Measurements from ENCODE around the gene NEURL4. TPM values are rescaled to one million over a fixed set of nuclear protein-coding genes. Genes with fewer than 3 reads are reported as not detected.

NEURL4 gene
- total and polyA plus RNA-seq, 7 donors: 20.7 to 53.8 (median 26.8) TPM

DNA sequence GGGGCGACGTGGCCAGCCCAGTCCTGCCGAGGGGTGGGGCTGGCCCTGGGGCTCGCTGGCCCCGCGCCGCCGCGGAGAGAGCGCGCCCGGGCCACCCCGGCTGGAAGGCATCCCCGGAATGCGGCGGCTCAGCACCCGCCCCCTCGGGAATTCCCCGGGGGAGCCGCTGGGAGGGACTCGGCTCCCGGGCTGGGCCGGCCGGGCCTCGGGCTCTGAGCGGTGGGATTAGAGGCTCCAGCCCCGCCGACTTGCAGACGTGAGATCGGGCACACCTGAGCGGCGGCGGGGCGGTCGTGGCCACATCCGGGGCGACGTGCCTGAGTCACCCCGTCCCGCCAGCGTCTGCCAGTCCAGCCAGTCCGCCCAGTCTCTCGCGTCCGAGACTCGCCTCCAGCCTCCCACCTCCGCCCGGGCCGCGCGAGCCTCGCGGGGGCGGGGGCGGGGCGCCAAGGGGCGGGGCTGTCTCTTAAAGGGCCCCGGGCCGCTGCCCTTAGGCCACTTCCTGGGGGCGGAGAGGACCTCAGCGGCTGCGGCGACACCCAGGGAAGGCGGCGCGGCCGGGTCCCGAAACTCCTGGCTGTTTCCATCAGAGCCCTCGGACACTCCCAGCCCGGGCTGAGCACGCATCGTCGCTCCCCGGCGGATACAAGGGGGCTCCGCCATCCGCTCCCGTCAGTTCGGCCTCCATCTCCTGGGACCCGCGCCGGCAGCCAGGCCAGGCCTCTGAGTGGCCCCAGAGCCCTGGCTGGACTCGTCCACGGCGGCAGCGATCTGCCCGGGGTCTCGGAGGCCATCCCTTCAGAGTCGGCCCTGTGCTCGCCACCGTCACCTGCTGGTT, 22.7 kb upstream of the NEURL4 start, which contains the start of gene KCTD11:
Gene KCTD11 (plus strand): TSS at position 498 of the 838 bp plus-strand sequence.
- TF ChIP-seq, protein P1, sequence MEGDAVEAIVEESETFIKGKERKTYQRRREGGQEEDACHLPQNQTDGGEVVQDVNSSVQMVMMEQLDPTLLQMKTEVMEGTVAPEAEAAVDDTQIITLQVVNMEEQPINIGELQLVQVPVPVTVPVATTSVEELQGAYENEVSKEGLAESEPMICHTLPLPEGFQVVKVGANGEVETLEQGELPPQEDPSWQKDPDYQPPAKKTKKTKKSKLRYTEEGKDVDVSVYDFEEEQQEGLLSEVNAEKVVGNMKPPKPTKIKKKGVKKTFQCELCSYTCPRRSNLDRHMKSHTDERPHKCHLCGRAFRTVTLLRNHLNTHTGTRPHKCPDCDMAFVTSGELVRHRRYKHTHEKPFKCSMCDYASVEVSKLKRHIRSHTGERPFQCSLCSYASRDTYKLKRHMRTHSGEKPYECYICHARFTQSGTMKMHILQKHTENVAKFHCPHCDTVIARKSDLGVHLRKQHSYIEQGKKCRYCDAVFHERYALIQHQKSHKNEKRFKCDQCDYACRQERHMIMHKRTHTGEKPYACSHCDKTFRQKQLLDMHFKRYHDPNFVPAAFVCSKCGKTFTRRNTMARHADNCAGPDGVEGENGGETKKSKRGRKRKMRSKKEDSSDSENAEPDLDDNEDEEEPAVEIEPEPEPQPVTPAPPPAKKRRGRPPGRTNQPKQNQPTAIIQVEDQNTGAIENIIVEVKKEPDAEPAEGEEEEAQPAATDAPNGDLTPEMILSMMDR (IDR thresholded peaks at IDR 0.05): peak; percentile 65
- intact Hi-C loops (cut with DNase I): loop anchor here (2.0 to 5.0 kb wide), 5 partner anchors 40 to 210 kb away; partner anchors contain the start of genes FGF11 (in 2 of the 2), PLSCR3 (in 1 of the 2), SENP3 (in 1 of the 2) and TMEM102 (in 1 of the 2)
- no peaks in the 10 kb centered on the region for H3K27me3 ChIP-seq (ENCODE audit: insufficient read depth in 3 of 3, low read length in 2 of 3)
- H3K9me3 ChIP-seq: no peaks in the 10 kb centered on the region
- 0 to 1% (median 1%) methylated on average over 57 to 91 of the region's 91 CpGs for WGBS, 3 donors
- ATAC-seq (peak; percentile 75 to 80 (median 78)), DNase-seq (peak; percentile 94 to 95)
- H3K4me1 ChIP-seq: peaks cover 51% of the 10 kb centered on the region
- H3K36me3 ChIP-seq (ENCODE audit: insufficient read depth in 1 of 2, low read depth in 1 of 2): no peaks in the 10 kb centered on the region
- H3K27ac ChIP-seq: peak within 1 kb of the TSS; percentile 100
- H3K4me3 ChIP-seq: peak within 1 kb of the TSS; percentile 98

DNA sequence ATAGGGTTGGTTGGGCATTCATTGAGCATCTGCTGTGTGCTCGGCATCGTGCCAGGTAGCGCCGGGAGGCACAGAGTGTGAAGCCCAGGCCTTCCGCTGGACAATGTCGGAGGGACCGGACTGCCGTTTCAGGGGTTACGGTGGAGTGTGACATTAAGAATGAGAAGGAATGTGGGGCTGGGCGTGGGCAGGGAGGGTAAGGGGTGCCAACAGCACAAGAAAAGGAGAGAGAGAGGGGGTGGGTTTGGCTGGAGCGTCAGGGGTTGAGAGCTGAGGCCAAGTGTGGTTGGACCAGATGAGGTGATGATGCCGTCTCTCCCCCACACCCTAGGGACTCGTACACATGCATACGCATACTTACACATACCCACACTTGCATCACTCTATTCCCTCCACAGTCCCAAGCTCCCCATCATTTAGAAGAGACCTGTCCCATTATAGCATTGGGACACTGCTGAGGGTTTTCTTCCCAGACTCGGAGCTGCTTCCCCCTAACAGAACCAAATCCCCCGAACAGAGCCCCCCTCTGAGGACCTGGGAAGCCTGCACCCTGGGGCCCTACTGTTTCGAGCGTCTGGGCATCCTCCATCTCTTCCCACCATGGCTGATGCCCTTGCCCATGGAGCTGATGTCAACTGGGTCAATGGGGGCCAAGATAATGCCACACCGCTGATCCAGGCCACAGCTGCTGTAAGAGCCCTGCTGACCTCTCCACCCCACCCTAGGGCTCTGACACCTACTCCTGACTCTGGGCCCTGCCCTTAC, 19.5 kb upstream of the NEURL4 start:
- Histone ChIP-seq H3K4me1 (peaks cover 43% of the 10 kb centered on the region), H3K4me3 (peak overlapping the region; percentile 98), H3K27me3 (ENCODE audit: insufficient read depth in 3 of 3, low read length in 2 of 3) (no peaks in the 10 kb centered on the region), H3K36me3 (ENCODE audit: insufficient read depth in 1 of 2, low read depth in 1 of 2) (no peaks in the 10 kb centered on the region), H3K9me3 (no peaks in the 10 kb centered on the region), H3K27ac (peak overlapping the region; percentile 100)
- ATAC-seq: no peak
- TF ChIP-seq, protein P1 (IDR thresholded peaks at IDR 0.05): no peak
- intact Hi-C loops (cut with DNase I): loop anchor here (5.0 to 10.0 kb wide), 3 partner anchors 66 to 84 kb away; partner anchors contain the start of genes CLDN7 (in 1 of the 2) and SLC2A4 (in 1 of the 2)
- 31 to 39% (median 37%) methylated on average over 19 of the region's 19 CpGs for WGBS, 3 donors
- DNase-seq: peak in 1 of 2 donors; percentile 75

DNA sequence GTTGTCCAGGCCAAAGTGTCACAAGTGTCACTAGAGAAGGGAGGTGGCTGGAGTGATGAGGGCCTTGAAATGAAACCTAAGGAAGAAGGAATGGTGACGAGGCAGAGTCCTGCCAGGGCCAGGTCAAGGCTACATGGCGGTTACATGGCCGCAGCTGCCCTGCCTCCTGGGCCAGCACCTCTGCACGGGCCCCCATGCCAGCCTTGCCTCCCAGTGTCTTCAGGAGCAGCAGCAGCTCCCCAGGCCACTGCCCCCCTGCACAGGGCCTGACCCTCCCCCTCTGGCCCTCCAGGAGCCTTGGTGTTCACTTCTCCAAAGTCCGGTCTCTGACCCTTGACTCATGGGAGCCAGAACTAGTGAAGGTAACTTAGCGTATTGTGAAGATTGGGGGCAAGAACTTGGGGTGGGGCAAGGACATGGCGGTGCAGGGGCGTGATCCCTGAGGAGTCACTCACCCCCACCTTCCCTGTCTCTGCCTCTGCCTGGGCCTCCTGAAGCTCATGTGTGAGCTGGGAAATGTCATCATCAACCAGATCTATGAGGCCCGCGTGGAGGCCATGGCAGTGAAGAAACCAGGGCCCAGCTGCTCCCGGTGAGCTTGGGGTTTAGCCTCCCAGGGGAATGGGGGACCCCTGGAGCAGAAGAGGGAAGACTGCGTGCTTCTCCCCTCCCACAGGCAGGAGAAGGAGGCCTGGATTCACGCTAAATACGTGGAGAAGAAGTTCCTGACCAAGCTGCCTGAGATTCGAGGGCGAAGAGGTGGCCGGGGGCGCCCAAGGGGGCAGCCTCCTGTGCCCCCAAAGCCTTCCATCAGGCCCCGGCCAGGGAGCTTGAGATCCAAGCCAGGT, 18.7 kb upstream of the NEURL4 start:
- intact Hi-C loops (cut with DNase I): loop anchor here (5.0 to 10.0 kb wide), 3 partner anchors 66 to 83 kb away; partner anchors contain the start of genes CLDN7 (in 1 of the 2) and SLC2A4 (in 1 of the 2)
- ATAC-seq (no peak), DNase-seq (peak in 1 of 2 donors; percentile 70)
- Histone ChIP-seq H3K9me3 (no peaks in the 10 kb centered on the region), H3K27ac (peak overlapping the region; percentile 100), H3K36me3 (ENCODE audit: insufficient read depth in 1 of 2, low read depth in 1 of 2) (no peaks in the 10 kb centered on the region), H3K4me3 (no peak overlapping the region), H3K4me1 (peaks cover 35% of the 10 kb centered on the region), H3K27me3 (ENCODE audit: insufficient read depth in 3 of 3, low read length in 2 of 3) (peaks cover 0 to 3% (median 0%) of the 10 kb centered on the region in 3 donors)
- 44 to 58% (median 49%) methylated on average over 18 to 19 of the region's 19 CpGs for WGBS, 3 donors
- TF ChIP-seq, protein P1 (IDR thresholded peaks at IDR 0.05): no peak

Data from psoas muscle (tissue), 8 donors.